ENCODE results near the gene MOXD1.
"Not testable (repeated sequence)": the region's sequence is repeated elsewhere in the genome, so short reads cannot be mapped to it uniquely, and the experiment has no call there.

The MOXD1 gene

GRCh38 chr6:132357120-132357519, 44.2 kb downstream of the MOXD1 start:
- H3K4me3 ChIP-seq (ENCODE audit: low read depth, low read length), result no peak overlapping the region

DNA sequence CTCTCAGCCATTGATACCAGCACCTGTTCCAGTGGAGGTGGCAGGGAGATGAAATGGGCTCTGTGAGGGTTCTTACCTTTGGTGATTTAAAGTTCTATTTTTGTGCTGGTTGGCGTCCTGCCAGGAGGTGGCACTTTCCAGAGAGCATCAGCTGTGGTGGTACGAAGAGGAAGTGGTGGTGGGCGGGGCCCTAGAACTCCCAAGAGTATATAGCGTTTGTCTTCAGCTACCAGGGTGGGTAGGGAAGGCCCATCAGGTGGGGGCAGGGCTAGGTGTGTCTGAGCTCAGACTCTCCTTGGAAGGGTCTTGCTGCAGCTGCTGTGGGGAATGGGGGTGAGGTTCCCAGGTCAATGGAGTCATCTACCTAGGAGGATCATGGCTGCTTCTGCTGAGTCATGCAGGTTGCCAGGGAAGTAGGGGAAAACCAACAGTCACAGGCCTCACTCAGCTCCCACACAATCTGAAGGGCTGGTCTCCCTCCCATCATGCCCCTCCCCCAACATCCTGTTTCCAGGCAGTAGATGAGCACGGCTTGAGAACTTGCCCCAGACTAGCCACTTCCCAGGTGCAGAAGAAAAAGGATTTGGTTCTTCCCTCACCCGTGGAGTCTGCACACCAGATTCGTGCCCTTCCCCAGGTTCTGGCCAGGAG, 46.6 kb downstream of the MOXD1 start:
- no peak overlapping the region for H3K4me3 ChIP-seq (ENCODE audit: low read depth, low read length)

DNA sequence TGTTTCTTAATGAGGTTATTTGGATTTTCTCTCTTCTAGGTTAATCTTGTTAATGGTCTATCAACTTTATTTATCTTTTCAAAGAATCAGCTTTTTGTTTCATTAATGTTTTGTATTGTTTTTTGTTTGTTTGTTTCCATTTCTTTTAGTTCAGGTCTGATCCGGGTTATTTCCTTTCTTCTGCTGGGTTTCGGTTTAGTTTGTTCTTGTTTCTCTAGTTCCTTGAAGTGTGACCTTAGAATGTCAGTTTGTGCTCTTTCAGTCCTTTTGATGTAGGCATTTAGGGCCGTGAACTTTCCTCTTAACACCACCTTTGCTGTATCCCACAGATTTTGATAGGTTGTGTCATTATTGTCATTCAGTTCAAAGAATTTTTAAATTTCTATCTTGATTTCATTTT, 49.3 kb downstream of the MOXD1 start:
- not testable (repeated sequence) for H3K4me3 ChIP-seq (ENCODE audit: low read depth, low read length)

- no peak overlapping the region for H3K4me3 ChIP-seq (ENCODE audit: low read depth, low read length)
These were observed 53.0 kb downstream of the MOXD1 start for GRCh38 chr6:132348231-132348630.

DNA sequence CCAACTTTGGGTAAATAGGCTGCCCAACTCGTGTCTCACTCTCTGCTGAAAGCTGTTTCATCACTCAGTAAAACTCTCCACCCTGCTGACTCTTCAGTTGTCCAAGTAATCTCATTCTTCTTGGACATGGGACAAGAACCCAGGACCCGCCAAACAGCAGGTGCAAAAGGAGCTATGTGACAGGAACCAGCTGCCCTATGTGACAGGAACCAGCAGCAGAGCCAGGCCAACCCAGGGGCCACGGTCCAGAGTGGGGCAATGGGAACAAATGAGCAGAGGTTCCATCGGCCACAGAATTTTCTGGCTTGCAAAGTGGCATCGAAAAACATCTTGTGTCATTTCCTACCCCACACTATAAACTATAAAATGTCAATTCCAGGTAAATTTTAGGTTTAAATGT, 56.5 kb downstream of the MOXD1 start:
- H3K4me3 ChIP-seq (ENCODE audit: low read depth, low read length), result no peak overlapping the region

DNA sequence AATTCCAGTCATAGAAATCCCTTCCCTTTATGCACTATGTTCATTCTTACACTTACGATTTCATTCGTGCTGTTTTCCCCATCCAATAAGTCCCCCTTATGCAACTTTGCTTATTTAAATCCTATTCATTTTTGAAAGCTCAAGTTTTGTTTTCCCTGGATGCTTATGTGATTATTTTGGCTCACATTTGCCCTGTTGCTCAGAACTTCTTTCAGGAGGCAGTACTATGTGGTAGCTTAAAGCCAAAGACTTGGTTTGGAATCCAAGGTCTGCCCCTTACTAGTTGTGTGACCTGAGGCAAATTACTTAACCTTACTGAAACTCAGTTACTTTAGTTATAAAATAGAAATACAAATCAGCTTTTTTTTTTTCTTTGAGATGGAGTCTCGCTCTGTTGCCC, 59.6 kb downstream of the MOXD1 start:
- no peak overlapping the region for H3K4me3 ChIP-seq (ENCODE audit: low read depth, low read length)

GRCh38 chr6:132334521-132334885, 66.8 kb downstream of the MOXD1 start:
- no peak overlapping the region for H3K4me3 ChIP-seq (ENCODE audit: low read depth, low read length)

DNA sequence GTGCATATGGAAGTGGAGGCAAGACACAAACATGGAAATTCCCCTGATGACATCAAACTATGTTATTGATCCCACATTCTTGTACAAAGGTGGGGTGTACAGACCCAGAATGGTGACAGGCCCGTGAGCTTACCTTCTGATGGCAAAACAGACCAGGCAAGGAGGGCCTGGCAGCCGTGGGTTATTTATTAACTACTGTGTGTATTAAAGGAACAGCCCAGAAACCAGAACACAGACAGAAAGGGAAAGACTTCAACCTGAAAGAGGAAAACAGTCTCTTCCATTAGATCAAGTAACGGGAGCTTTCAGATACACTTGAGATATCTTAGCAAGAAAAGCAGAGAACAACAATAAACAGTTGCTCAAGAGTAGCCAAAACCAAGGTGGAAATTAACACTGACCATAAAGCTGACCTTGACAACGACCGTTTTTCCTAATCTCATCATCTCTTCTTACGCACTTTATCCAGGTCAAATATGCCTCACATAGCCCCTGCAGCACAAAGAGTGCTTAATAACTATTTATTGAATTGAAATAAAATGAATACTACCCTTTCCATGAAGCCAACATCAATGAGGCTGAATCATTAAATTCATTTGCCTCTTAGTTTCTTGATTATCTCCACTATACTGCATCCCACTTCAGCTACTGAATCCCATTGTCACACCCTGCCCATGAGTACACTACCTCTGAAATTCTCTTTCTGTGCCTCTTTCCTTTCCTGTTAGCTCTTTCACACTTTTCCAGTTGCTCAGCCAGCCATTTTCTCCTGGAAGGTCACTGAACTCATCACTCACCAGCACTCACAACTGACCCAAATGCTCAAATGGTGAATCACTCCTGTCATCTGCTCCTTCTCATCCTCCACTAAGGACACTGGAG, 67.4 kb downstream of the MOXD1 start:
- H3K4me3 ChIP-seq (ENCODE audit: low read depth, low read length), result no peak overlapping the region

DNA sequence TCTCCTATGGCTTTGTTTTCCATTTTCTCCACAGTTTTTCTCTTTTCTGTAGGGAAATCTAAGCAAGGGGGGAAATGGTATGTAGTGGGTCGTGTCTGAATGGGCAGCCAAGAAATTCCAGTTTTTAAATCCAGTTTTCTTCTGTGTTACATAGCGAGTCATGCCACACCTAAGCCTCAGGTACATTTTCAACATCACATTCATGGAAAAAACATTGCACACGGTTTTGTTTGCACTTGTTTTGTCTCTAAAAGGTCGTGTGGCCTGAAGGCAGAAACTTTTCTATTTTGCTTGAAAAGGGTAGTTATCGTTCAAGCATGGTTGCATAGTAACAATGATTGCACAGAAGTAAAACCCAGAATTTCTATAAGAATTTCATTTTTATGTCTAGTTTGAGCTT, 70.5 kb downstream of the MOXD1 start:
- no peak overlapping the region for H3K4me3 ChIP-seq (ENCODE audit: low read depth, low read length)

DNA sequence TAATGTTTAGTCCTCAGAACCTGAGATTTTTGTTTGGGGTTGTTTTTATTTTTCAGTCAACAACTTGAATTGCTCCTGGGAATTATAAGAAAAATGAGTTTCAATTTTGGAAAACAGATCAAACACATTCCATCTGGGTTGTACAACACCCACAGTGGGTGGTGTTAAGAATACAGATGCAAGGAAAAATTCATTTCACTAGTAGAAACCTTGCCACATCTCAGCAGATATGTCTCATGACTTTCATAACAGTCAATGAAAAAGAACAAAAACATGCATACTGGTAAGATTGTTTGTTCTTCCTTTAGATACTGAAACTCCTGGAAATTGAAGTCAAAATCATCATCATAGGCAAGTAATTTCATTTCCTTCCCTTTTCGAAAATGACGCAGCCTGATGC, 78.9 kb downstream of the MOXD1 start:
- H3K4me3 ChIP-seq (ENCODE audit: low read depth, low read length), result no peak overlapping the region

GRCh38 chr6:132320007-132320406, 81.3 kb downstream of the MOXD1 start:
- no peak overlapping the region for H3K4me3 ChIP-seq (ENCODE audit: low read depth, low read length)

DNA sequence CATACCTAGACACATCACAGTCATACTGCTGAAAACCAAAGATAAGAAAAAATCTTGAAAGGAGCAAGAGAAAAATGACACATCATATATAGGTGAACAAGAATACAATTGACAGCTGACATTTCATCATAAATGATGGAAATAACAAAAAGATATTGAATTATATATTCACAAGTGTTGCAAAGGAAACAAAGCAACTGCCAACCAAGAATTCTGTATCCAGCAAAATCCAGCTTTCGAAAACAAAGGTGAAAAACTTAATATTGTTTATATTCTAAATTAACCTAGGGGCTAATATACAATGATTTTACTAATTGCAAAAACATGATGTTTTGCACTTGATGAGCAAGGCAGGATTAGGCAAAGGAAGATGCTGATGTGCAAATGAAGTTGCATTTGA, 84.3 kb downstream of the MOXD1 start:
- no peak overlapping the region for H3K4me3 ChIP-seq (ENCODE audit: low read depth, low read length)

DNA sequence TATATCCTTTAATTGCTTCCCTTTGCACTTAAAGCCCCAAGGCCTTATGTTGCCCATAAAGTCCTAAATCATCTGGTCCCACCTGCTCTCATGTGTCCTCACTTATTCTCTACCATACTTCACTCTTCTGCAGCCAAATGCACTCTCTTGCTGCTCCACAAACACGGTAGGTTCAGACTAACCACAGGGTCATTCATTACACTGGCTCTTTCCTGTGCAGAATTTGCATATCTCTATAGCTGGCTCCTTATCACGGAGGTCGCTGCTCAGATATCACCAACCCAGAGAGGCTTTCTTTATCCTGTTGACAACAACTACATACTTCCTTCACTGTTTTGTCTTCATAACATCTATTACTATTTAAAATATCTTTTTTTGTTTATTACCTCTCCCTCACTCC, 86.8 kb downstream of the MOXD1 start:
- H3K4me3 ChIP-seq (ENCODE audit: low read depth, low read length), result no peak overlapping the region

- no peak overlapping the region for H3K4me3 ChIP-seq (ENCODE audit: low read depth, low read length)
These were observed 90.4 kb downstream of the MOXD1 start for GRCh38 chr6:132310921-132311320.

GRCh38 chr6:132310151-132310550, 91.1 kb downstream of the MOXD1 start:
- H3K4me3 ChIP-seq (ENCODE audit: low read depth, low read length), result not testable (repeated sequence)

DNA sequence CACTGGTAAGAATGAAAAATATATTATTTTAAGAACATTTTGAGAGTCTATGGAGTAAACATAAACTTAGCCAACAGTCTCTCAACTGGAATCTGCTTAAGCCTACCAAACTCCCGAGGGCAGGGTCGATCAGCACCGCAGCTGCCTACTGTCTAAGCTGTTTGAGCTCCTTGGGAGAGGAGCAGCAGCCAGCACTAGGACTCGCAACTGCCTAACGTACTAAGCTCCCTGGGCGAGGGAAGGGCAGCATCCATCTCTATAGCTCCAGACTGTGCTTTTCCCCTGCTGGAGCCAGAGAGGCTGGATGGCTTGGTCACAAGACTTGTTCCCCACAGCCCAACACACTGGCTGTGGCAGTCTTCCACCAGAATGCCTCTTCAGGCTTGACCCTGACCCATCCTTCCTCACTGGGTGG, 96.4 kb downstream of the MOXD1 start:
- no peak overlapping the region for H3K4me3 ChIP-seq (ENCODE audit: low read depth, low read length)

- no peak overlapping the region for H3K4me3 ChIP-seq (ENCODE audit: low read depth, low read length)
These were observed 100.8 kb downstream of the MOXD1 start for GRCh38 chr6:132300323-132300949.

DNA sequence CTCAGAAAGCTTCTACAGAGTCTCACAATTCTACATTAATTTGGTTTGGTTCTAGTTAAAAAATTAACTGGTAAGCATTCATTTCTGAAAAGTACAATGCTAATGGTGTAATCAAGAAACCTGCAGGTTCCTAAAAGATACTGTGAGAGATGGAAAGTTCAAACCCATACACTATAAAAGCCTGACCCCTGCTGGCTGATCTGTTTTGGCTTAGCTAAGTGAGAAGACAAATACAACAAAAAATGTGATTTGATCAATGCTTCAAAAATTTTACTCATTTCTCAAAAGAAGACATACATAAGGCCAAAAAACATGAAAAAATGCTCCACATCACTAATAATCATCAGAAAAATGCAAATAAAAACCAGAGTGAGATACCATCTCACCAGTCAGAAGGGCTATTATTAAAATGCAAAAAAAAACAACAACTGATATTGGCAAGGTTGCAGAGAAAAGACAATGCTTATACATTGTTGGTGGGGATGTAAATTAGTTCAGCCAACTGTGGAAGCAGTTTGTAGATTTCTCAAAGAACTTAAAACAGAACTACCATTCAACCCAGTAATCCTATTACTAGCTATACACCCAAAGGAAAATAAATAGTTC, 102.8 kb downstream of the MOXD1 start:
- H3K4me3 ChIP-seq (ENCODE audit: low read depth, low read length), result no peak overlapping the region

GRCh38 chr6:132289756-132290155, 111.5 kb downstream of the MOXD1 start:
- no peak overlapping the region for H3K4me3 ChIP-seq (ENCODE audit: low read depth, low read length)

DNA sequence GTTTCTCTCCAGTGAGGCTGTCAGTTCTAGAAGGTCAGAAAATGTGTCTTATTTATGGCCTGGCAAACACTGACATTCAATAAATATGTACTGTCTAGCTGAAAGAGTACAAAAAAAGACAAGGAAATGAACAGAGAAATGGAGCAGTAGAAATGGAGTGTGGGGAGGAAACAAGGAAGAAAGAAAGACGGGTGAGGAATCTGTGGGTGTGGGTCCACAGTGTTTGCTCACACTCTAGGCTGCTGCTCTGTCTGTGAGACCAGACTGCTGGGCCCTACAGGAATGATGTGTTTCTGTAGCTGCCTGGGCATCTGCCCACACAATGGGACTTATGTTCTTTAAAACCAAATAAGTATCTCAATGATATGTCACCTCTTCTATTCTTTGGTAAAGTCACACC, 114.2 kb downstream of the MOXD1 start:
- H3K4me3 ChIP-seq (ENCODE audit: low read depth, low read length), result no peak overlapping the region

- H3K4me3 ChIP-seq (ENCODE audit: low read depth, low read length), result no peak overlapping the region
These were observed 114.8 kb downstream of the MOXD1 start for GRCh38 chr6:132286298-132287019.
